Endodermal cell (in vitro differentiated cells): ENCODE data around the gene TCF7. TPM values are rescaled to one million over a fixed set of nuclear protein-coding genes. Genes with fewer than 3 reads are reported as not detected.

Experiments
- DNase-seq: peaks from one replicate; pipeline ENCODE4 v3.0.0-alpha.2; 2017
- H3K27ac ChIP-seq: 2 replicates; pipeline ENCODE4 v1.5.1; 2013; ENCODE audit warnings: mild to moderate bottlenecking, low read depth, low read length, moderate library complexity
- H3K27me3 ChIP-seq: 2 replicates; pipeline ENCODE4 v1.6.1; 2013; ENCODE audit warnings: mild to moderate bottlenecking, low read length, moderate library complexity; ENCODE audit not compliant: insufficient read depth, control insufficient read depth, poor library complexity, severe bottlenecking
- H3K36me3 ChIP-seq: 2 replicates; pipeline ENCODE4 v1.7.0; 2013; ENCODE audit warnings: mild to moderate bottlenecking, low read length, moderate library complexity; ENCODE audit not compliant: control insufficient read depth, insufficient read depth
- H3K4me1 ChIP-seq: one replicate; pipeline ENCODE4 v1.7.0; 2013; ENCODE audit warnings: low read length; ENCODE audit not compliant: control insufficient read depth, insufficient read depth
- H3K4me3 ChIP-seq: 2 replicates; pipeline ENCODE4 v1.5.1; 2013; ENCODE audit warnings: mild to moderate bottlenecking, low read length, moderate library complexity
- H3K9ac ChIP-seq: 2 replicates; pipeline ENCODE4 v1.6.1; 2013; ENCODE audit warnings: mild to moderate bottlenecking, low read length, moderate library complexity; ENCODE audit not compliant: poor library complexity, severe bottlenecking; ENCODE audit errors: extremely low read depth
- H3K9me3 ChIP-seq: 2 replicates; pipeline ENCODE4 v1.6.1; 2013; ENCODE audit warnings: mild to moderate bottlenecking, low read length, moderate library complexity; ENCODE audit not compliant: control insufficient read depth
- H3K27ac Mint-ChIP-seq: 2 replicates; pipeline ENCODE4 v1.8.0; 2020; ENCODE audit warnings: mixed read lengths
- H3K27me3 Mint-ChIP-seq: 2 replicates; pipeline ENCODE4 v1.8.0; 2021; ENCODE audit warnings: mild to moderate bottlenecking, mixed read lengths; ENCODE audit not compliant: insufficient read depth
- H3K36me3 Mint-ChIP-seq: 2 replicates; pipeline ENCODE4 v1.8.0; 2020; ENCODE audit warnings: low read depth, mixed read lengths
- H3K4me1 Mint-ChIP-seq: 2 replicates; pipeline ENCODE4 v1.8.0; 2020; ENCODE audit warnings: mixed read lengths
- H3K4me3 Mint-ChIP-seq: 2 replicates; pipeline ENCODE4 v1.8.0; 2020; ENCODE audit warnings: mild to moderate bottlenecking, moderate library complexity, mixed read lengths
- H3K9me3 Mint-ChIP-seq: 2 replicates; pipeline ENCODE4 v1.8.0; 2020; ENCODE audit warnings: mild to moderate bottlenecking, mixed read lengths
- CTCF ChIP-seq: fragments of 200-600 bp; sonication (generic); conservative IDR thresholded peaks from 2 replicates; pipeline ENCODE4 v1.5.0; 2021; ENCODE audit warnings: antibody characterized with exemption, mild to moderate bottlenecking
- WGBS, 2 experiments: methylation state at CpG; one replicate each; pipeline versions ENCODE4 v1.1.5 to v1.1.7; 2013; ENCODE audit warnings: missing lambda C conversion rate in 2 of 2, mixed read lengths in 1 of 2; ENCODE audit not compliant: insufficient coverage in 1 of 2, insufficient read length in 1 of 2; 5-methylcytosine and 5-hydroxymethylcytosine counted together
- total RNA-seq, 2 donors: library from RNA; stranded (reverse); fragmentation: NEBNext Ultra II Directional in 1 of 2; extraction: Animal tissue kit (Norgen Biotek cat#: 25700) in 1 of 2; gene quantifications; 2 replicates in 1 of 2; 3 replicates in 1 of 2; pipeline ENCODE4 v1.2.1, GENCODE V29; 2021

The TCF7 gene
- total RNA-seq, 2 donors from 2014 or later, result 14.9 to 19.4 TPM

GRCh38 chr5:134088994-134089560, 25.4 kb upstream of the TCF7 start:
- no peaks in the 10 kb centered on the region for H3K4me1 ChIP-seq
- Mint-ChIP-seq H3K4me3 (no peak overlapping the region), H3K27me3 (peaks cover 4% of the 10 kb centered on the region), H3K9me3 (no peaks in the 10 kb centered on the region), H3K27ac (no peak overlapping the region), H3K36me3 (no peaks in the 10 kb centered on the region), H3K4me1 (peaks cover 17% of the 10 kb centered on the region)
- TF ChIP-seq CTCF, result no peak
- no peaks in the 10 kb centered on the region for H3K27me3 ChIP-seq
- no peaks in the 10 kb centered on the region for H3K9me3 ChIP-seq
- H3K36me3 ChIP-seq, result no peaks in the 10 kb centered on the region
- no peak overlapping the region for H3K9ac ChIP-seq
- no peak overlapping the region for H3K27ac ChIP-seq
- WGBS, 2 experiments, result 89% methylated on average over 4 to 5 of the region's 5 CpGs
- H3K4me3 ChIP-seq, result no peak overlapping the region
- no peak for DNase-seq

GRCh38 chr5:134090522-134090921, 24.0 kb upstream of the TCF7 start:
- H3K27ac Mint-ChIP-seq, result no peak overlapping the region
- Histone ChIP-seq H3K9ac (no peak overlapping the region), H3K4me1 (no peaks in the 10 kb centered on the region), H3K4me3 (no peak overlapping the region), H3K36me3 (no peaks in the 10 kb centered on the region), H3K27ac (no peak overlapping the region), H3K9me3 (no peaks in the 10 kb centered on the region), H3K27me3 (no peaks in the 10 kb centered on the region)
- 97 to 100% methylated on average over 2 to 5 of the region's 5 CpGs for WGBS, 2 experiments
- DNase-seq, result no peak
- no peaks in the 10 kb centered on the region for H3K36me3 Mint-ChIP-seq
- peaks cover 16% of the 10 kb centered on the region for H3K4me1 Mint-ChIP-seq
- TF ChIP-seq CTCF, result no peak
- no peaks in the 10 kb centered on the region for H3K9me3 Mint-ChIP-seq
- H3K27me3 Mint-ChIP-seq, result peaks cover 6% of the 10 kb centered on the region
- H3K4me3 Mint-ChIP-seq, result no peak overlapping the region

GRCh38 chr5:134091626-134092121, 22.8 kb upstream of the TCF7 start:
- H3K36me3 ChIP-seq, result no peaks in the 10 kb centered on the region
- WGBS, 2 experiments, result 90 to 91% methylated on average over 6 of the region's 6 CpGs
- peaks cover 5% of the 10 kb centered on the region for H3K4me1 ChIP-seq
- no peak for DNase-seq
- Mint-ChIP-seq H3K27ac (no peak overlapping the region), H3K4me1 (peaks cover 14% of the 10 kb centered on the region), H3K36me3 (no peaks in the 10 kb centered on the region), H3K9me3 (no peaks in the 10 kb centered on the region), H3K27me3 (peaks cover 6% of the 10 kb centered on the region), H3K4me3 (no peak overlapping the region)
- H3K27ac ChIP-seq, result no peak overlapping the region
- H3K9me3 ChIP-seq, result no peaks in the 10 kb centered on the region
- H3K4me3 ChIP-seq, result no peak overlapping the region
- TF ChIP-seq CTCF, result no peak
- no peak overlapping the region for H3K9ac ChIP-seq
- H3K27me3 ChIP-seq, result no peaks in the 10 kb centered on the region
